Thyroid gland (tissue), 4 donors: ENCODE measurements around the gene AGK. TPM values are rescaled to one million over a fixed set of nuclear protein-coding genes. Genes with fewer than 3 reads are reported as not detected.

Experiments
- DNase-seq, 2 donors: peaks; one replicate each; pipeline ENCODE4 v3.0.0-alpha.2; 2019
- H3K27ac ChIP-seq, 3 donors: fragments of 200-600 bp; sonication (generic); 1 replicate in 2 of 3; 2 replicates in 1 of 3; pipeline ENCODE4 v1.5.1; 2016 to 2019; ENCODE audit warnings: mild to moderate bottlenecking in 1 of 3, moderate library complexity in 1 of 3
- H3K27me3 ChIP-seq: fragments of 200-600 bp; sonication (generic); one replicate; pipeline ENCODE4 v1.5.1; 2019
- H3K36me3 ChIP-seq, 2 donors: fragments of 200-600 bp; sonication (generic); one replicate each; pipeline ENCODE4 v1.5.1; 2016 to 2019
- H3K4me1 ChIP-seq, 2 donors: fragments of 200-600 bp; sonication (generic); one replicate each; pipeline ENCODE4 v1.5.1; 2017 to 2019
- H3K4me3 ChIP-seq, 3 donors: fragments of 200-600 bp; sonication (generic); replicated peaks in 1 of 3; 1 replicate in 2 of 3; 2 replicates in 1 of 3; pipeline ENCODE4 v1.5.1; 2016; ENCODE audit warnings: mild to moderate bottlenecking in 1 of 3
- H3K9me3 ChIP-seq: fragments of 200-600 bp; sonication (generic); one replicate; pipeline ENCODE4 v1.5.1; 2017
- CTCF ChIP-seq, 6 experiments: fragments of 200-600 bp in 3 of 6; fragments of 450-650 bp in 3 of 6; sonication (generic) in 3 of 6; IDR thresholded peaks; one replicate each; pipeline ENCODE4 v1.5.1; 2016 to 2019; ENCODE audit warnings: antibody characterized with exemption in 6 of 6, mild to moderate bottlenecking in 2 of 6, inconsistent platforms in 1 of 6, moderate library complexity in 1 of 6
- POLR2A ChIP-seq, 2 donors: fragments of 450-650 bp; IDR thresholded peaks; one replicate each; pipeline ENCODE4 v1.6.1; 2017; ENCODE audit warnings: antibody characterized with exemption in 2 of 2, mild to moderate bottlenecking in 2 of 2, moderate library complexity in 1 of 2
- WGBS, 2 donors: methylation state at CpG; one replicate each; pipeline ENCODE4 v1.1.5; 2017; 5-methylcytosine and 5-hydroxymethylcytosine counted together
- intact Hi-C: fragments of 100-400 bp; cut with DNase I; formaldehyde crosslinking; loops from one replicate; pipeline ENCODE4 v1.15.1; 2023
- total RNA-seq, 4 donors: library from RNA; depleted of rRNA; stranded (reverse); fragments of >200 nt; gene quantifications; one replicate each; pipeline ENCODE4 v1.2.3, GENCODE V29; 2016

AGK gene
- total RNA-seq, 4 donors from 2014 or later = 28.2 to 36.7 (median 32.2) TPM

GRCh38 chr7:141590666-141591065, 39.5 kb downstream of the AGK start:
- intact Hi-C loops = no loop called here
- peaks cover 0 to 3% of the 10 kb centered on the region in 2 donors for H3K36me3 ChIP-seq
- WGBS, 2 donors = 90% methylated on average over 3 of the region's 3 CpGs

GRCh38 chr7:141593134-141593533, 41.9 kb downstream of the AGK start:
- intact Hi-C loops = no loop called here
- WGBS, 2 donors = 75 to 78% methylated on average over 2 of the region's 2 CpGs
- no peak for TF ChIP-seq CTCF (IDR thresholded peaks at IDR 0.05)
- TF ChIP-seq POLR2A (IDR thresholded peaks at IDR 0.05) = no peak

More at GRCh38 chr7:141590666-141591065, 39.5 kb downstream of the AGK start:
- no peak for DNase-seq
- Histone ChIP-seq H3K9me3 (no peaks in the 10 kb centered on the region), H3K4me3 (no peak overlapping the region), H3K27me3 (no peaks in the 10 kb centered on the region), H3K4me1 (peaks cover 7% of the 10 kb centered on the region in 2 donors), H3K27ac (no peak overlapping the region)
- no peak for TF ChIP-seq CTCF (IDR thresholded peaks at IDR 0.05)
- no peak for TF ChIP-seq POLR2A (IDR thresholded peaks at IDR 0.05)

GRCh38 chr7:141597966-141598365, 46.8 kb downstream of the AGK start:
- Histone ChIP-seq H3K9me3 (no peaks in the 10 kb centered on the region), H3K27me3 (no peaks in the 10 kb centered on the region), H3K4me1 (no peaks in the 10 kb centered on the region), H3K36me3 (peaks cover 0 to 3% of the 10 kb centered on the region in 2 donors), H3K27ac (no peak overlapping the region), H3K4me3 (no peak overlapping the region)
- DNase-seq = no peak
- intact Hi-C loops = no loop called here
- WGBS, 2 donors = 93 to 99% methylated on average over 2 of the region's 2 CpGs
- TF ChIP-seq CTCF (IDR thresholded peaks at IDR 0.05) (no peak), POLR2A (IDR thresholded peaks at IDR 0.05) (no peak)

More at GRCh38 chr7:141593134-141593533, 41.9 kb downstream of the AGK start:
- Histone ChIP-seq H3K9me3 (no peaks in the 10 kb centered on the region), H3K4me1 (no peaks in the 10 kb centered on the region), H3K36me3 (peaks cover 0 to 3% of the 10 kb centered on the region in 2 donors), H3K4me3 (no peak overlapping the region), H3K27ac (no peak overlapping the region), H3K27me3 (no peaks in the 10 kb centered on the region)
- no peak for DNase-seq

- no peak overlapping the region for H3K27ac ChIP-seq
- no peak overlapping the region for H3K4me3 ChIP-seq
- no peak for TF ChIP-seq POLR2A (IDR thresholded peaks at IDR 0.05)
- H3K36me3 ChIP-seq = peaks cover 0 to 3% of the 10 kb centered on the region in 2 donors
- DNase-seq = no peak
- intact Hi-C loops = no loop called here
- H3K9me3 ChIP-seq = no peaks in the 10 kb centered on the region
- H3K4me1 ChIP-seq = no peaks in the 10 kb centered on the region
- no peaks in the 10 kb centered on the region for H3K27me3 ChIP-seq
- 95 to 99% methylated on average over 2 of the region's 2 CpGs for WGBS, 2 donors
Observed at GRCh38 chr7:141598408-141598807, 47.2 kb downstream of the AGK start.

GRCh38 chr7:141600168-141601006, 49.2 kb downstream of the AGK start:
- H3K9me3 ChIP-seq = no peaks in the 10 kb centered on the region
- H3K27ac ChIP-seq = no peak overlapping the region
- 93 to 95% methylated on average over 4 of the region's 4 CpGs for WGBS, 2 donors
- no peaks in the 10 kb centered on the region for H3K4me1 ChIP-seq
- H3K36me3 ChIP-seq = no peaks in the 10 kb centered on the region
- no peak for DNase-seq
- TF ChIP-seq CTCF (IDR thresholded peaks at IDR 0.05) (no peak), POLR2A (IDR thresholded peaks at IDR 0.05) (no peak)
- intact Hi-C loops = no loop called here
- H3K27me3 ChIP-seq = no peaks in the 10 kb centered on the region
- H3K4me3 ChIP-seq = no peak overlapping the region
